Vagina (tissue), 2 donors: ENCODE results near the gene HINT1.

Source experiments
- POLR2A ChIP-seq, 2 donors: fragments of 450-650 bp; IDR thresholded peaks; one replicate each; pipeline ENCODE4 v1.6.1; 2017; ENCODE audit warnings: antibody characterized with exemption in 2 of 2, mild to moderate bottlenecking in 2 of 2, moderate library complexity in 2 of 2
- POLR2AphosphoS5 ChIP-seq, 2 donors: sonication (generic); formaldehyde crosslinking; IDR thresholded peaks; one replicate each; pipeline ENCODE4 v1.9.0; 2017; ENCODE audit warnings: antibody characterized with exemption in 2 of 2, mild to moderate bottlenecking in 2 of 2, low read depth in 1 of 2; ENCODE audit not compliant: insufficient read depth in 1 of 2
- TF ChIP-seq, protein P1 (sequence below), 3 experiments: fragments of 450-650 bp in 2 of 3; fragments of 200-600 bp in 1 of 3; sonication (generic) in 1 of 3; IDR thresholded peaks; one replicate each; pipeline ENCODE4 v1.5.1; 2017 to 2019; ENCODE audit warnings: antibody characterized with exemption in 3 of 3, mild to moderate bottlenecking in 2 of 3, moderate library complexity in 2 of 3

DNA sequence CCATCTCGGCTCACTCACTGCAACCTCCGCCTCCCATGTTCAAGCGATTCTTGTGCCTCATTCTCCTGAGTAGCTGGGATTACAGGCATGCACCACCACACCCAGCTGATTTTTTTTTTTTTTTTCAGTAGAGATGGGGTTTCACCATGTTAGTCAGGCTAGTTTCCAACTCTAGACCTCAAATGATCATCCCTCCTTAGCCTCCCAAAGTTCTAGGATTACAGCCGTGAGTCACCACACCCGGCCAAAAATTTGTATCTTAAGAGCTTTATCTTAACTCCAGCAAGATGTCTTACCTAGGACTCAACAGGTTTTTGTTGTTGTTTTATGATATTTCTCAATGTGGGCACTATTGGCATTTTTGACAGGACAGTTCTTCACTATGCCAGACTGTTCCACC lies 33.6 kb upstream of the HINT1 start:
- TF ChIP-seq, protein P1, sequence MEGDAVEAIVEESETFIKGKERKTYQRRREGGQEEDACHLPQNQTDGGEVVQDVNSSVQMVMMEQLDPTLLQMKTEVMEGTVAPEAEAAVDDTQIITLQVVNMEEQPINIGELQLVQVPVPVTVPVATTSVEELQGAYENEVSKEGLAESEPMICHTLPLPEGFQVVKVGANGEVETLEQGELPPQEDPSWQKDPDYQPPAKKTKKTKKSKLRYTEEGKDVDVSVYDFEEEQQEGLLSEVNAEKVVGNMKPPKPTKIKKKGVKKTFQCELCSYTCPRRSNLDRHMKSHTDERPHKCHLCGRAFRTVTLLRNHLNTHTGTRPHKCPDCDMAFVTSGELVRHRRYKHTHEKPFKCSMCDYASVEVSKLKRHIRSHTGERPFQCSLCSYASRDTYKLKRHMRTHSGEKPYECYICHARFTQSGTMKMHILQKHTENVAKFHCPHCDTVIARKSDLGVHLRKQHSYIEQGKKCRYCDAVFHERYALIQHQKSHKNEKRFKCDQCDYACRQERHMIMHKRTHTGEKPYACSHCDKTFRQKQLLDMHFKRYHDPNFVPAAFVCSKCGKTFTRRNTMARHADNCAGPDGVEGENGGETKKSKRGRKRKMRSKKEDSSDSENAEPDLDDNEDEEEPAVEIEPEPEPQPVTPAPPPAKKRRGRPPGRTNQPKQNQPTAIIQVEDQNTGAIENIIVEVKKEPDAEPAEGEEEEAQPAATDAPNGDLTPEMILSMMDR (IDR thresholded peaks at IDR 0.05) = no peak
- TF ChIP-seq POLR2AphosphoS5 (IDR thresholded peaks at IDR 0.05; ENCODE audit: insufficient read depth in 1 of 2, low read depth in 1 of 2) = no peak
- no peak for TF ChIP-seq POLR2A (IDR thresholded peaks at IDR 0.05)
